Stimulated activated CD4-positive, alpha-beta T cell treated with anti-CD3 and anti-CD28 coated beads, Interleukin-4, amount 100 ng/mL, for 4 hours (primary cell): ENCODE data around the gene ARL6IP5.

ENCODE experiments used
- DNase-seq, 2 experiments: peaks; one replicate each; pipeline ENCODE4 v3.0.0-alpha.2; 2020

Gene ARL6IP5

GRCh38 chr3:69119681-69120080 lies 34.9 kb downstream of the ARL6IP5 start:
- no peak for DNase-seq

GRCh38 chr3:69120879-69121464 lies 36.2 kb downstream of the ARL6IP5 start:
- peak; percentile 67 to 79 for DNase-seq

- DNase-seq = no peak
Measured at GRCh38 chr3:69121513-69121912, 36.8 kb downstream of the ARL6IP5 start.

- DNase-seq = no peak
Measured at GRCh38 chr3:69121950-69122349, 37.2 kb downstream of the ARL6IP5 start.

- DNase-seq = no peak
Measured at GRCh38 chr3:69122403-69122802, 37.7 kb downstream of the ARL6IP5 start, which contains the start of gene LMOD3. Gene LMOD3, minus strand, starts transcription at chr3:69122595. Its CDS starts 209 bp downstream, at chr3:69122386.

- DNase-seq = no peak
Measured at GRCh38 chr3:69126216-69126615, 41.5 kb downstream of the ARL6IP5 start.

- no peak for DNase-seq
Measured at GRCh38 chr3:69126999-69127398, 42.3 kb downstream of the ARL6IP5 start.

GRCh38 chr3:69128509-69128908 lies 43.8 kb downstream of the ARL6IP5 start:
- DNase-seq = no peak

- no peak for DNase-seq
Measured at GRCh38 chr3:69129531-69129930, 44.8 kb downstream of the ARL6IP5 start.

GRCh38 chr3:69130689-69131088 lies 46.0 kb downstream of the ARL6IP5 start:
- DNase-seq = no peak

- no peak for DNase-seq
Measured at GRCh38 chr3:69137005-69137404, 52.3 kb downstream of the ARL6IP5 start.

- DNase-seq = no peak
Measured at GRCh38 chr3:69137412-69137811, 52.7 kb downstream of the ARL6IP5 start.

- no peak for DNase-seq
Measured at GRCh38 chr3:69141313-69141712, 56.6 kb downstream of the ARL6IP5 start.

GRCh38 chr3:69142090-69142489 lies 57.4 kb downstream of the ARL6IP5 start:
- no peak for DNase-seq

- DNase-seq = no peak
Measured at GRCh38 chr3:69142797-69143454, 58.2 kb downstream of the ARL6IP5 start.

GRCh38 chr3:69143612-69144011 lies 58.9 kb downstream of the ARL6IP5 start:
- no peak for DNase-seq

GRCh38 chr3:69144631-69145245 lies 60.0 kb downstream of the ARL6IP5 start:
- DNase-seq = no peak

GRCh38 chr3:69145688-69146087 lies 61.0 kb downstream of the ARL6IP5 start:
- no peak for DNase-seq

GRCh38 chr3:69149586-69149985 lies 64.8 kb downstream of the ARL6IP5 start:
- DNase-seq = no peak
